Chondrocyte (in vitro differentiated cells): ENCODE data around the gene ZNF343. TPM values are rescaled to one million over a fixed set of nuclear protein-coding genes. Genes with fewer than 3 reads are reported as not detected.

Experiments used
- DNase-seq: peaks from one replicate; pipeline ENCODE4 v3.0.0; 2021; ENCODE audit warnings: mixed read lengths, low spot score
- H3K27ac Mint-ChIP-seq: one replicate; pipeline ENCODE4 v1.8.0; 2021; ENCODE audit warnings: mild to moderate bottlenecking, moderate library complexity, mixed read lengths; ENCODE audit not compliant: unreplicated experiment
- H3K27me3 Mint-ChIP-seq: 2 replicates; pipeline ENCODE4 v1.8.0; 2021; ENCODE audit warnings: low read depth, mixed read lengths
- H3K36me3 Mint-ChIP-seq: 2 replicates; pipeline ENCODE4 v1.8.0; 2021; ENCODE audit warnings: low read depth, mixed read lengths
- H3K4me1 Mint-ChIP-seq: 2 replicates; pipeline ENCODE4 v1.8.0; 2021; ENCODE audit warnings: low read depth, mild to moderate bottlenecking, mixed read lengths
- H3K4me3 Mint-ChIP-seq: one replicate; pipeline ENCODE4 v1.8.0; 2021; ENCODE audit warnings: mild to moderate bottlenecking, moderate library complexity, mixed read lengths; ENCODE audit not compliant: unreplicated experiment
- H3K9me3 Mint-ChIP-seq: 2 replicates; pipeline ENCODE4 v1.8.0; 2021; ENCODE audit warnings: low read depth, mixed read lengths
- total RNA-seq: library from RNA; stranded (reverse); gene quantifications from 3 replicates; pipeline ENCODE4 v1.2.1, GENCODE V29; 2021
- TF ChIP-seq, protein P1 (sequence below): fragments of 200-600 bp; sonication (generic); IDR thresholded peaks from 2 replicates; pipeline ENCODE4 v1.5.0; 2021; ENCODE audit warnings: antibody characterized with exemption, mild to moderate bottlenecking, moderate library complexity

ZNF343 gene
- total RNA-seq, 1 donor from 2014 or later: 11.5 TPM

DNA sequence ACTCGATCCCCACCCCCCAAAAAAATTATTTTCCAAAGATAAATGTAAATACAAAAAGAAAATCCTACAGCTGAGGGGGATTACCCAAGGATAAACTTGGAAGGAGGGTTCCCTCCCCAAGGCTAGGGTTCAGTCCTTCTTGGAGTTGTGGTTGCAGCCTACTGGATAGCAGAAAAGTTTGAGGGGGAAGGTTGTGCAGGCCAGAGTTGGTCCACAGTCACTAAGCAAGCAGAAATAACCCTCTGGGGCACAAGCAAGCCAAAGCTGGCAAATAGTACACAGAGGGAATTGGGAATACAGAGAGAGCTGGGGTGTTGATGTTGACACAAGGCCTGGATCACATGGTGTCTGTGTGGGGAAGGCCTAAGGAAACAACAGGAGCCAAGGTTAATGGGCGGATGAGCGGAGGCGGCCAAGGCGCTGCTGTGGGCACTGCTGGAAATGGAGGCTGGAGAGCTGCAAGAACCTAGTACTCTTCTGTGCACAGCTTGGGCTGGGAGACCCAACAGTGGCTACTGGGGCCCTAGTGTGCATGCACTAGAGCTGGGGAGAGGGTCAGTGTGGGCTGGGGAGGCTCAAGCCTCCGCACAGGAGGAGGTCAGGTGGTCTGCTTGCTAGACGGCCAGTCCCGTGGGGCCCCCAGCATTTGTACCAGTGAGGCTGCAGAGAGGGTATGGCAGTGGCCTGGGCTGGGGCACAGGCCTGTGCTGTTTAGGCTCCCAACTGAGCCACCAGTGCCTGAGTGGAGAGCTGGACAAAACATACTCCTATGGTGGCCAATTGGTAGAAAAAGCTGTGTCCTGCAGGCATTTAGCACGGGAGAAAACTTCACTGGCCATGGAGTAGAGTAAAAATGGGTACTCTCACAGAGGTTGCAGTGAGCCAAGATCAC lies 32.6 kb downstream of the ZNF343 start:
- Mint-ChIP-seq H3K4me1 (peaks cover 2% of the 10 kb centered on the region), H3K4me3 (no peak overlapping the region), H3K9me3 (no peaks in the 10 kb centered on the region), H3K36me3 (peaks cover 12% of the 10 kb centered on the region), H3K27ac (no peak overlapping the region), H3K27me3 (no peaks in the 10 kb centered on the region)
- TF ChIP-seq, protein P1, sequence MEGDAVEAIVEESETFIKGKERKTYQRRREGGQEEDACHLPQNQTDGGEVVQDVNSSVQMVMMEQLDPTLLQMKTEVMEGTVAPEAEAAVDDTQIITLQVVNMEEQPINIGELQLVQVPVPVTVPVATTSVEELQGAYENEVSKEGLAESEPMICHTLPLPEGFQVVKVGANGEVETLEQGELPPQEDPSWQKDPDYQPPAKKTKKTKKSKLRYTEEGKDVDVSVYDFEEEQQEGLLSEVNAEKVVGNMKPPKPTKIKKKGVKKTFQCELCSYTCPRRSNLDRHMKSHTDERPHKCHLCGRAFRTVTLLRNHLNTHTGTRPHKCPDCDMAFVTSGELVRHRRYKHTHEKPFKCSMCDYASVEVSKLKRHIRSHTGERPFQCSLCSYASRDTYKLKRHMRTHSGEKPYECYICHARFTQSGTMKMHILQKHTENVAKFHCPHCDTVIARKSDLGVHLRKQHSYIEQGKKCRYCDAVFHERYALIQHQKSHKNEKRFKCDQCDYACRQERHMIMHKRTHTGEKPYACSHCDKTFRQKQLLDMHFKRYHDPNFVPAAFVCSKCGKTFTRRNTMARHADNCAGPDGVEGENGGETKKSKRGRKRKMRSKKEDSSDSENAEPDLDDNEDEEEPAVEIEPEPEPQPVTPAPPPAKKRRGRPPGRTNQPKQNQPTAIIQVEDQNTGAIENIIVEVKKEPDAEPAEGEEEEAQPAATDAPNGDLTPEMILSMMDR: no peak
- DNase-seq: no peak

DNA sequence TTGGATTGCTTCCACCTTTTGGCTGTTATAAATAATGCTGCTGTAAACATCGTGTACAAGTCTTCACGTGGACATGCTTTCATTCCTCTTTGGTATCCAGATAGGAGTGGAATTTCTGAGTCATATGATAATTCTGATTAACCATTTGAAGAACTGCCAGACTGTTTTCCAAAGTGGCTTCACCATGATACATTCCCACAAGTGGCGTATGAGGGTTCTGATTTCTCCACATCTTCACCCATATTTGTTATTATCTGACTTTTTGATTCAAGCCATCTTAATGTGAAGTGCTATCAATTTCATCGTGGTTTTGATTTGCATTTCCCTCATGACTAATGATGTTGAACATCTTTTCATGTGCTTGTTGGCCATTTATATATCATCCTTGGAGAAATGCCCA lies 35.2 kb downstream of the ZNF343 start:
- H3K27me3 Mint-ChIP-seq: no peaks in the 10 kb centered on the region
- peaks cover 7% of the 10 kb centered on the region for H3K36me3 Mint-ChIP-seq
- H3K9me3 Mint-ChIP-seq: no peaks in the 10 kb centered on the region
- DNase-seq: no peak
- TF ChIP-seq, protein P1: no peak
- H3K4me3 Mint-ChIP-seq: no peak overlapping the region
- peaks cover 19% of the 10 kb centered on the region for H3K4me1 Mint-ChIP-seq
- H3K27ac Mint-ChIP-seq: no peak overlapping the region

DNA sequence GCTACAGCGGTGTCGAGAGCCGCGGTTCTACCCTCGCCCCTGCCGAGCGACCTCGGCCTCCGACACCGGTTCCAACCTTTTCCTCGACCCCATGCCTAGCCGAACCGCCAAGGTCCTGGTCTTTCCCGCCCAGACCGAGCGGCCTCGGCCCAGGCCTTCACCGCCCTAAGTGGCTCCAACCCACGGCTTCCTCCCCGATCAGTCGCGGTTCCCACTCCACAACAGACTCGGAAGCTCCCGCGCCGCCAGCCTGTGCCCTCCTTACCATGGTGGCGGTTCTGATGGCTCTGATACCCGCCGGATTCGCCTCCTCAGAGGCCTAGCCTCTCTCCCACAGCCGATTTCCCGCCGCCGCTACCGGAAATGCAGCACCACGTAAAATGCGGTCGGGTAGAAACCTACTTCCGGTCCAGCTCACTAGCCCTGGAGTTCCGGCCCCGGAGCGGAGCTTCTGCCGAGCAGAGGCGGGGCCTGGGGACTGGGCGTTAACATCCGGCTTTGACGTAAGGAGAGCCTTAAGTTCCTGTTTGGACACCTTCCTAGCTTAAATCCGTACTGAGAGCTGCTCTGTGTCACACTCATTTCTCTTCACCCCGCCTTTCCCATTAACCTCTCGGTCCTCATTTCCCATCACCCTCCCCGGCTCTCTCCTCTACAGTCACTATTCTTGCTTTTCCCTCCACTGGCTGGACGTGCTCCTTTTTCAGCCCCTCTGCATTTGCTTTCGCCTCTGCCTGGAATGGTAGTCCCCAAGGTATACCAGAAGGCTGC lies 38.1 kb downstream of the ZNF343 start, which contains the start of gene SNRPB:
SNRPB (minus strand) TSS at position 367 of the 771 bp plus-strand sequence; CDS start at position 268, 99 bp downstream.
- peak within 1 kb of the TSS; percentile 96 for H3K27ac Mint-ChIP-seq

DNA sequence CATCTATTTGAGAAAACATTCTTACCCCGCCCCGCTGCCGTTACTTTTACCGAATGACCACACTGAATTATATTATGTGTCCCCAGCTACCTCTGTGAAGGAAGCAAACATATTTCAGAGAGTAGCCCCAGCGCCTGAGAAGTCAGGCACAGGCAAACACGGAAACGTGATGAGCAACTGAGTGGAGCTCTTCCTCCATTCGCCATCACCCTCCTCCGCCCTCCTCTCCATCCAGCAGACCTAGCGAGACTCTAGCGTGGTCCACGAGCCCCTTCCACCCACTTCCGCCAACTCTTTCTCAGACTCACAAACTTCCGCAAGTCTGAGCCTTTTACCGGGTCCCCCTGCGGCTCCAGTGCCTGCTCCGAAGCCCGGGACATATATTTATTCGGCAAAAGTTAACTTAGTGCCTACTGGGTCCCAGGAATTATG lies 38.7 kb downstream of the ZNF343 start:
- Mint-ChIP-seq H3K4me1 (peaks cover 32% of the 10 kb centered on the region), H3K27me3 (no peaks in the 10 kb centered on the region), H3K36me3 (peaks cover 24% of the 10 kb centered on the region), H3K27ac (peak overlapping the region; percentile 96), H3K9me3 (no peaks in the 10 kb centered on the region), H3K4me3 (peak overlapping the region; percentile 93)
- TF ChIP-seq, protein P1: no peak
- DNase-seq: no peak

More for the DNA sequence above, 38.1 kb downstream of the ZNF343 start, which contains the start of gene SNRPB:
- Mint-ChIP-seq H3K9me3 (no peaks in the 10 kb centered on the region), H3K27me3 (no peaks in the 10 kb centered on the region), H3K4me3 (peak within 1 kb of the TSS; percentile 93), H3K4me1 (peaks cover 32% of the 10 kb centered on the region), H3K36me3 (peaks cover 18% of the 10 kb centered on the region)
- TF ChIP-seq, protein P1: no peak
- DNase-seq: peak; percentile 99
